Activated T-cell treated with anti-CD3 and anti-CD28 coated beads, Interleukin-2, amount 50 U/mL, for 24 hours (primary cell): ENCODE measurements around the gene CNTNAP2.

ENCODE experiments used
- DNase-seq: peaks from one replicate; pipeline ENCODE4 v3.0.0-alpha.2; 2020
- H3K27ac Mint-ChIP-seq: 2 replicates; pipeline ENCODE4 v1.8.0; 2020; ENCODE audit warnings: mild to moderate bottlenecking, mixed read lengths
- H3K27me3 Mint-ChIP-seq: 2 replicates; pipeline ENCODE4 v1.8.0; 2020; ENCODE audit warnings: mixed read lengths
- H3K36me3 Mint-ChIP-seq: 2 replicates; pipeline ENCODE4 v1.8.0; 2020; ENCODE audit warnings: low read depth, mixed read lengths
- H3K4me1 Mint-ChIP-seq: 2 replicates; pipeline ENCODE4 v1.8.0; 2020; ENCODE audit warnings: low read depth, mixed read lengths
- H3K4me3 Mint-ChIP-seq: 2 replicates; pipeline ENCODE4 v1.8.0; 2020; ENCODE audit warnings: mild to moderate bottlenecking, moderate library complexity, mixed read lengths
- H3K9me3 Mint-ChIP-seq: 2 replicates; pipeline ENCODE4 v1.8.0; 2020; ENCODE audit warnings: mixed read lengths

CNTNAP2 gene

GRCh38 chr7:146291900-146292299 lies 175.3 kb downstream of the CNTNAP2 start:
- H3K4me1 Mint-ChIP-seq, result no peaks in the 10 kb centered on the region
- no peak for DNase-seq
- no peaks in the 10 kb centered on the region for H3K27me3 Mint-ChIP-seq
- no peaks in the 10 kb centered on the region for H3K36me3 Mint-ChIP-seq
- peaks cover 8% of the 10 kb centered on the region for H3K9me3 Mint-ChIP-seq
- H3K4me3 Mint-ChIP-seq, result no peak overlapping the region
- H3K27ac Mint-ChIP-seq, result no peak overlapping the region

GRCh38 chr7:146296028-146296427 lies 179.4 kb downstream of the CNTNAP2 start:
- no peak for DNase-seq
- Mint-ChIP-seq H3K4me3 (no peak overlapping the region), H3K36me3 (no peaks in the 10 kb centered on the region), H3K9me3 (peaks cover 6% of the 10 kb centered on the region), H3K4me1 (no peaks in the 10 kb centered on the region), H3K27ac (no peak overlapping the region), H3K27me3 (no peaks in the 10 kb centered on the region)

- no peaks in the 10 kb centered on the region for H3K4me1 Mint-ChIP-seq
- no peaks in the 10 kb centered on the region for H3K36me3 Mint-ChIP-seq
- H3K9me3 Mint-ChIP-seq, result peaks cover 10% of the 10 kb centered on the region
- no peak overlapping the region for H3K27ac Mint-ChIP-seq
- no peak overlapping the region for H3K4me3 Mint-ChIP-seq
- no peaks in the 10 kb centered on the region for H3K27me3 Mint-ChIP-seq
- DNase-seq, result no peak
Observed at GRCh38 chr7:146314962-146315361, 198.4 kb downstream of the CNTNAP2 start.

GRCh38 chr7:146319629-146320028 lies 203.0 kb downstream of the CNTNAP2 start:
- H3K36me3 Mint-ChIP-seq, result no peaks in the 10 kb centered on the region
- H3K4me1 Mint-ChIP-seq, result no peaks in the 10 kb centered on the region
- no peaks in the 10 kb centered on the region for H3K27me3 Mint-ChIP-seq
- no peak overlapping the region for H3K27ac Mint-ChIP-seq
- H3K4me3 Mint-ChIP-seq, result no peak overlapping the region
- peaks cover 5% of the 10 kb centered on the region for H3K9me3 Mint-ChIP-seq
- no peak for DNase-seq

GRCh38 chr7:146321301-146321700 lies 204.7 kb downstream of the CNTNAP2 start:
- H3K27ac Mint-ChIP-seq, result no peak overlapping the region
- H3K4me1 Mint-ChIP-seq, result no peaks in the 10 kb centered on the region
- no peak overlapping the region for H3K4me3 Mint-ChIP-seq
- H3K9me3 Mint-ChIP-seq, result peaks cover 5% of the 10 kb centered on the region
- no peaks in the 10 kb centered on the region for H3K36me3 Mint-ChIP-seq
- no peak for DNase-seq
- H3K27me3 Mint-ChIP-seq, result no peaks in the 10 kb centered on the region

- no peak overlapping the region for H3K27ac Mint-ChIP-seq
- H3K9me3 Mint-ChIP-seq, result peaks cover 10% of the 10 kb centered on the region
- H3K4me3 Mint-ChIP-seq, result no peak overlapping the region
Observed at GRCh38 chr7:146331369-146331768, 214.8 kb downstream of the CNTNAP2 start.

GRCh38 chr7:146345251-146345650 lies 228.7 kb downstream of the CNTNAP2 start:
- Mint-ChIP-seq H3K27ac (no peak overlapping the region), H3K27me3 (no peaks in the 10 kb centered on the region), H3K4me3 (no peak overlapping the region), H3K9me3 (peaks cover 6% of the 10 kb centered on the region), H3K36me3 (no peaks in the 10 kb centered on the region), H3K4me1 (no peaks in the 10 kb centered on the region)
- no peak for DNase-seq

More at GRCh38 chr7:146331369-146331768, 214.8 kb downstream of the CNTNAP2 start:
- Mint-ChIP-seq H3K27me3 (no peaks in the 10 kb centered on the region), H3K4me1 (no peaks in the 10 kb centered on the region), H3K36me3 (no peaks in the 10 kb centered on the region)
- DNase-seq, result no peak

GRCh38 chr7:146346096-146346495 lies 229.5 kb downstream of the CNTNAP2 start:
- Mint-ChIP-seq H3K36me3 (no peaks in the 10 kb centered on the region), H3K4me3 (no peak overlapping the region), H3K9me3 (peaks cover 6% of the 10 kb centered on the region), H3K4me1 (no peaks in the 10 kb centered on the region), H3K27me3 (no peaks in the 10 kb centered on the region), H3K27ac (no peak overlapping the region)
- DNase-seq, result no peak

- DNase-seq, result no peak
- no peaks in the 10 kb centered on the region for H3K36me3 Mint-ChIP-seq
- no peak overlapping the region for H3K27ac Mint-ChIP-seq
- H3K9me3 Mint-ChIP-seq, result peaks cover 14% of the 10 kb centered on the region
- H3K27me3 Mint-ChIP-seq, result no peaks in the 10 kb centered on the region
- H3K4me3 Mint-ChIP-seq, result no peak overlapping the region
- H3K4me1 Mint-ChIP-seq, result no peaks in the 10 kb centered on the region
Observed at GRCh38 chr7:146355216-146355615, 238.6 kb downstream of the CNTNAP2 start.

GRCh38 chr7:146359176-146359575 lies 242.6 kb downstream of the CNTNAP2 start:
- no peak overlapping the region for H3K4me3 Mint-ChIP-seq
- no peaks in the 10 kb centered on the region for H3K4me1 Mint-ChIP-seq
- no peaks in the 10 kb centered on the region for H3K36me3 Mint-ChIP-seq
- DNase-seq, result no peak
- no peak overlapping the region for H3K27ac Mint-ChIP-seq
- H3K9me3 Mint-ChIP-seq, result peaks cover 10% of the 10 kb centered on the region
- no peaks in the 10 kb centered on the region for H3K27me3 Mint-ChIP-seq

GRCh38 chr7:146366938-146367337 lies 250.3 kb downstream of the CNTNAP2 start:
- no peaks in the 10 kb centered on the region for H3K36me3 Mint-ChIP-seq
- no peaks in the 10 kb centered on the region for H3K4me1 Mint-ChIP-seq
- no peak overlapping the region for H3K27ac Mint-ChIP-seq
- no peak for DNase-seq
- no peak overlapping the region for H3K4me3 Mint-ChIP-seq
- no peaks in the 10 kb centered on the region for H3K27me3 Mint-ChIP-seq
- H3K9me3 Mint-ChIP-seq, result peaks cover 5% of the 10 kb centered on the region

- Mint-ChIP-seq H3K4me3 (no peak overlapping the region), H3K9me3 (no peaks in the 10 kb centered on the region), H3K36me3 (no peaks in the 10 kb centered on the region), H3K27ac (no peak overlapping the region), H3K27me3 (no peaks in the 10 kb centered on the region), H3K4me1 (no peaks in the 10 kb centered on the region)
- no peak for DNase-seq
Observed at GRCh38 chr7:146370171-146370570, 253.6 kb downstream of the CNTNAP2 start.

- H3K27me3 Mint-ChIP-seq, result no peaks in the 10 kb centered on the region
- no peak for DNase-seq
- H3K4me3 Mint-ChIP-seq, result no peak overlapping the region
- H3K27ac Mint-ChIP-seq, result no peak overlapping the region
- no peaks in the 10 kb centered on the region for H3K36me3 Mint-ChIP-seq
- peaks cover 10% of the 10 kb centered on the region for H3K9me3 Mint-ChIP-seq
- no peaks in the 10 kb centered on the region for H3K4me1 Mint-ChIP-seq
Observed at GRCh38 chr7:146375170-146375569, 258.6 kb downstream of the CNTNAP2 start.

- no peak for DNase-seq
- Mint-ChIP-seq H3K27ac (no peak overlapping the region), H3K36me3 (no peaks in the 10 kb centered on the region), H3K4me3 (no peak overlapping the region), H3K4me1 (no peaks in the 10 kb centered on the region), H3K27me3 (no peaks in the 10 kb centered on the region), H3K9me3 (peaks cover 15% of the 10 kb centered on the region)
Observed at GRCh38 chr7:146378196-146378595, 261.6 kb downstream of the CNTNAP2 start.

- DNase-seq, result no peak
- no peak overlapping the region for H3K4me3 Mint-ChIP-seq
- no peaks in the 10 kb centered on the region for H3K4me1 Mint-ChIP-seq
- H3K27ac Mint-ChIP-seq, result no peak overlapping the region
- H3K27me3 Mint-ChIP-seq, result no peaks in the 10 kb centered on the region
- peaks cover 3% of the 10 kb centered on the region for H3K9me3 Mint-ChIP-seq
- no peaks in the 10 kb centered on the region for H3K36me3 Mint-ChIP-seq
Observed at GRCh38 chr7:146387140-146387539, 270.5 kb downstream of the CNTNAP2 start.

GRCh38 chr7:146388928-146389327 lies 272.3 kb downstream of the CNTNAP2 start:
- no peak overlapping the region for H3K27ac Mint-ChIP-seq

More at GRCh38 chr7:146388928-146389327, 272.3 kb downstream of the CNTNAP2 start:
- no peak overlapping the region for H3K4me3 Mint-ChIP-seq
- H3K9me3 Mint-ChIP-seq, result peaks cover 3% of the 10 kb centered on the region
- no peaks in the 10 kb centered on the region for H3K36me3 Mint-ChIP-seq
- no peaks in the 10 kb centered on the region for H3K27me3 Mint-ChIP-seq
- H3K4me1 Mint-ChIP-seq, result no peaks in the 10 kb centered on the region
- DNase-seq, result no peak
